Endothelial cell of umbilical vein (primary cell): Measurements from ENCODE around the gene DNASE2. TPM values are rescaled to one million over a fixed set of nuclear protein-coding genes. Genes with fewer than 3 reads are reported as not detected.

ENCODE experiments used
- BruUV-seq: library from RNA; stranded (reverse); fragments of 400-500 nt; replicated peaks from 2 replicates; lab custom pipeline; 2021; lab: Mats Ljungman, UMichigan
- CTCF ChIA-PET: fragments of 300-600, 350-600 bp; sonication (Branson Sonifier 250); formaldehyde crosslinking; loops from one replicate; lab custom pipeline; 2021; ENCODE audit warnings: antibody characterized with exemption, inconsistent platforms; lab: Charles Lee
- POLR2A ChIA-PET: fragments of 300-600, 350-600 bp; sonication (Branson Sonifier 250); formaldehyde crosslinking; loops from one replicate; lab custom pipeline; 2021; ENCODE audit warnings: antibody characterized with exemption, inconsistent platforms; lab: Charles Lee
- DNase-seq: peaks from one replicate; pipeline ENCODE4 v3.0.0-alpha.2; 2011; ENCODE audit warnings: low read depth, low spot score
- FAIRE-seq: peaks from 2 replicates; lab custom pipeline; 2011; peaks lifted over from hg19 to GRCh38; lab: Jason Lieb, UNC
- H2AFZ ChIP-seq: 2 replicates; pipeline ENCODE4 v1.6.0; 2012; ENCODE audit warnings: low read depth, low read length, control low read depth, inconsistent platforms
- H3K27ac ChIP-seq: 2 replicates; pipeline ENCODE4 v1.5.1; 2011; ENCODE audit warnings: low read depth, mild to moderate bottlenecking, control low read depth, low read length, moderate library complexity; ENCODE audit not compliant: insufficient read depth
- H3K27me3 ChIP-seq, 2 experiments: 2 replicates each; pipeline versions ENCODE4 v1.6.0 to v1.6.1; 2011; ENCODE audit warnings: low read length in 2 of 2, mixed read lengths in 1 of 2; ENCODE audit not compliant: control insufficient read depth in 2 of 2, insufficient read depth in 2 of 2
- H3K36me3 ChIP-seq, 2 experiments: 2 replicates in 1 of 2; 3 replicates in 1 of 2; pipeline ENCODE4 v1.5.1; 2011; ENCODE audit warnings: low read length in 2 of 2, mild to moderate bottlenecking in 1 of 2, moderate library complexity in 1 of 2; ENCODE audit not compliant: control insufficient read depth in 2 of 2, insufficient read depth in 2 of 2; ENCODE audit errors: extremely low read depth in 1 of 2
- H3K4me1 ChIP-seq: 3 replicates; pipeline ENCODE4 v1.5.1; 2011; ENCODE audit warnings: mild to moderate bottlenecking, low read length; ENCODE audit not compliant: control insufficient read depth, insufficient read depth; ENCODE audit errors: extremely low read depth
- H3K4me2 ChIP-seq: 2 replicates; pipeline ENCODE4 v1.6.1; 2011; ENCODE audit warnings: low read length, control low read depth, mixed read lengths; ENCODE audit not compliant: insufficient read depth
- H3K4me3 ChIP-seq, 3 experiments: fragments of 200-600 bp in 1 of 3; sonication (generic), shearing (Covaris generic) in 1 of 3; replicated peaks in 1 of 3; 2 replicates each; pipeline ENCODE4 v1.5.1; 2011 to 2016; ENCODE audit warnings: control low read depth in 3 of 3, low read length in 3 of 3, mild to moderate bottlenecking in 2 of 3, inconsistent platforms in 1 of 3, low read depth in 1 of 3, moderate library complexity in 1 of 3; ENCODE audit not compliant: insufficient read depth in 1 of 3
- H3K79me2 ChIP-seq: 2 replicates; pipeline ENCODE4 v1.6.0; 2012; ENCODE audit warnings: low read length, inconsistent platforms; ENCODE audit not compliant: control insufficient read depth, insufficient read depth
- H3K9ac ChIP-seq: replicated peaks from 2 replicates; pipeline ENCODE3; 2011; ENCODE audit warnings: low read length, control low read depth; ENCODE audit not compliant: insufficient read depth; ENCODE audit errors: extremely low read depth
- H3K9me1 ChIP-seq: replicated peaks from 3 replicates; pipeline ENCODE4 v1.6.0; 2011; ENCODE audit warnings: mild to moderate bottlenecking, low read length; ENCODE audit not compliant: control insufficient read depth, insufficient read depth; ENCODE audit errors: extremely low read depth
- H3K9me3 ChIP-seq: replicated peaks from 2 replicates; pipeline ENCODE4 v1.5.1; 2012; ENCODE audit warnings: low read length, inconsistent platforms; ENCODE audit not compliant: control insufficient read depth, insufficient read depth
- H4K20me1 ChIP-seq: replicated peaks from 2 replicates; pipeline ENCODE3; 2011; ENCODE audit warnings: mild to moderate bottlenecking, low read length; ENCODE audit not compliant: control insufficient read depth, insufficient read depth; ENCODE audit errors: extremely low read depth
- CTCF ChIP-seq, 2 donors: IDR thresholded peaks; 1 replicate in 1 of 2; 2 replicates in 1 of 2; pipeline ENCODE4 v1.5.1; 2011; ENCODE audit warnings: low read length in 2 of 2, mild to moderate bottlenecking in 2 of 2, moderate library complexity in 2 of 2, control low read depth in 1 of 2, inconsistent platforms in 1 of 2, low read depth in 1 of 2; ENCODE audit not compliant: insufficient read depth in 1 of 2; ENCODE audit errors: extremely low read depth in 1 of 2
- EZH2 ChIP-seq: IDR thresholded peaks from 2 replicates; pipeline ENCODE4 v1.6.1; 2012; ENCODE audit warnings: borderline replicate concordance, low read depth, mild to moderate bottlenecking, moderate library complexity, low read length, inconsistent platforms; ENCODE audit not compliant: severe bottlenecking
- FOS ChIP-seq: IDR thresholded peaks from 2 replicates; pipeline ENCODE4 v1.6.1; 2011; ENCODE audit warnings: mild to moderate bottlenecking, low read length, moderate library complexity, borderline replicate concordance; ENCODE audit not compliant: insufficient read depth
- POLR2A ChIP-seq: IDR thresholded peaks from 2 replicates; pipeline ENCODE4 v1.6.1; 2012; ENCODE audit warnings: low read depth, mild to moderate bottlenecking, control low read depth, low read length
- dilution Hi-C: fragments of 300-500 bp; cut with MboI; formaldehyde crosslinking; loops from one replicate; pipeline ENCODE4 v1.15.0; 2019; ENCODE audit warnings: low sequenced_read_pairs; ENCODE audit not compliant: extremely low pct_ligation_motif_present
- intact Hi-C: fragments of 100-400 bp; cut with micrococcal nuclease; formaldehyde crosslinking; loops from one replicate; pipeline ENCODE4 v1.10.0; 2022
- polyA plus RNA-seq, 4 experiments: library from polyadenylated mRNA; depleted of rRNA in 3 of 4; stranded (reverse) in 3 of 4; unstranded in 1 of 4; fragments of >200 nt; gene quantifications; 2 replicates each; pipeline versions ENCODE4 v1.2.1 to v1.2.3, GENCODE V29; 2011 to 2012; ENCODE audit warnings: missing spikeins in 1 of 4
- total RNA-seq: library from RNA; stranded (reverse); gene quantifications from 2 replicates; pipeline ENCODE4 v1.2.3, GENCODE V29; 2021

DNASE2 gene
- total and polyA plus RNA-seq, 2 donors (not counting 3 experiments of a cell fraction or from before 2014, with no cell fraction given): 31.3 to 51.9 TPM

GRCh38 chr19:12838886-12839756, 42.1 kb downstream of the DNASE2 start:
- ChIA-PET POLR2A (no interaction called here), CTCF (interaction anchor here (0.8 kb wide), 1 partner anchor 62 kb away, joined by 3 read pairs; no protein-coding TSS in a partner anchor)
- no peak overlapping the region for H2AFZ ChIP-seq
- H3K27ac ChIP-seq: no peak overlapping the region
- H3K27me3 ChIP-seq: peaks cover 54 to 61% of the 10 kb centered on the region in 2 experiments
- TF ChIP-seq POLR2A (no peak), EZH2 (peak; percentile 57)
- H3K4me3 ChIP-seq: no peak overlapping the region
- dilution Hi-C loops: no loop called here
- H3K9ac ChIP-seq: no peak overlapping the region
- no peaks in the 10 kb centered on the region for H3K4me1 ChIP-seq
- intact Hi-C loops: loop anchor here (2.0 kb wide), 1 partner anchor 64 kb away; the partner anchor contains the start of gene HOOK2
- H3K79me2 ChIP-seq: no peaks in the 10 kb centered on the region
- no peaks in the 10 kb centered on the region for H3K9me1 ChIP-seq
- no peaks in the 10 kb centered on the region for H4K20me1 ChIP-seq
- no peak for DNase-seq
- H3K36me3 ChIP-seq: no peaks in the 10 kb centered on the region
- no peaks in the 10 kb centered on the region for H3K9me3 ChIP-seq
- no TSS peak for BruUV-seq
- no peak overlapping the region for H3K4me2 ChIP-seq
- no peak for FAIRE-seq

GRCh38 chr19:12838182-12838885, 42.9 kb downstream of the DNASE2 start, which contains the start of gene MAST1:
Gene MAST1 (plus strand): TSS chr19:12838515. CDS start chr19:12838573, 58 bp downstream.
- H3K9me3 ChIP-seq: no peaks in the 10 kb centered on the region
- no TSS peak for BruUV-seq
- no peak for FAIRE-seq
- no peak within 1 kb of the TSS for H3K9ac ChIP-seq
- no peaks in the 10 kb centered on the region for H3K36me3 ChIP-seq
- TF ChIP-seq EZH2: peak; percentile 89
- peak; percentile 40 to 60 for TF ChIP-seq CTCF (IDR thresholded peaks at IDR 0.05; ENCODE audit: extremely low read depth in 1 of 2, insufficient read depth in 1 of 2, low read depth in 1 of 2, low read length in 2 of 2)
- TF ChIP-seq FOS: no peak
- peak within 1 kb of the TSS in 1 of 3 experiments; percentile 10 for H3K4me3 ChIP-seq
- CTCF ChIA-PET: interaction anchor here (1.8 kb wide), 1 partner anchor 72 kb away, joined by 18 read pairs; no protein-coding TSS in a partner anchor
- no peaks in the 10 kb centered on the region for H3K4me1 ChIP-seq
- intact Hi-C loops: loop anchor here (2.0 kb wide), 1 partner anchor 64 kb away; the partner anchor contains the start of gene HOOK2
- H3K4me2 ChIP-seq: no peak within 1 kb of the TSS
- POLR2A ChIA-PET: no interaction called here
- no peaks in the 10 kb centered on the region for H3K79me2 ChIP-seq
- no peak within 1 kb of the TSS for H2AFZ ChIP-seq
- no peaks in the 10 kb centered on the region for H3K9me1 ChIP-seq
- H4K20me1 ChIP-seq: no peaks in the 10 kb centered on the region
- dilution Hi-C loops: no loop called here
- H3K27me3 ChIP-seq: peaks cover 55 to 66% of the 10 kb centered on the region in 2 experiments
- no peak for DNase-seq
- H3K27ac ChIP-seq: no peak within 1 kb of the TSS
